ENCODE results near the gene PHTF2.

- no peak for TF ChIP-seq CTCF (conservative IDR thresholded peaks at IDR 0.05)
- no peak for TF ChIP-seq ZFX (IDR thresholded peaks at IDR 0.05)
Measured at GRCh38 chr7:77958436-77958835, 159.9 kb downstream of the PHTF2 start.

Data from C4-2B (cell line).